Right lobe of liver (tissue), 4 donors: ENCODE measurements around the gene DRD1.

Experiments
- CTCF ChIP-seq, 4 donors: fragments of 200-600 bp in 3 of 4; fragments of 450-650 bp in 1 of 4; IDR thresholded peaks; one replicate each; pipeline versions ENCODE4 v1.5.1 to v1.8.0; 2016 to 2022; ENCODE audit warnings: antibody characterized with exemption in 4 of 4, mild to moderate bottlenecking in 2 of 4
- POLR2A ChIP-seq: fragments of 450-650 bp; IDR thresholded peaks from one replicate; pipeline ENCODE4 v1.6.1; 2017; ENCODE audit warnings: antibody characterized with exemption, mild to moderate bottlenecking
- donor health status: DM: no; HTN: no; CAD: no.
- donor health status: DM: no; HTN: no; CAD: no.
- donor health status: DM: no; HTN: yes; CAD: no.

GRCh38 chr5:175448276-175448675 is 4.3 kb upstream of the DRD1 start:
- TF ChIP-seq POLR2A (no peak), CTCF (IDR thresholded peaks at IDR 0.05) (no peak)
